GM18508 (cell line): ENCODE measurements around the gene CCDC77.
"Not testable (repeated sequence)": the region's sequence is repeated elsewhere in the genome, so short reads cannot be mapped to it uniquely, and the experiment has no call there.

Source experiments
- ATAC-seq: cut with Tn5 transposase; IDR thresholded peaks from one replicate; pipeline ENCODE4 v1.9.1; 2021; ENCODE audit warnings: moderate number of reproducible peaks; ENCODE audit not compliant: insufficient read depth, unreplicated experiment

CCDC77 gene

DNA sequence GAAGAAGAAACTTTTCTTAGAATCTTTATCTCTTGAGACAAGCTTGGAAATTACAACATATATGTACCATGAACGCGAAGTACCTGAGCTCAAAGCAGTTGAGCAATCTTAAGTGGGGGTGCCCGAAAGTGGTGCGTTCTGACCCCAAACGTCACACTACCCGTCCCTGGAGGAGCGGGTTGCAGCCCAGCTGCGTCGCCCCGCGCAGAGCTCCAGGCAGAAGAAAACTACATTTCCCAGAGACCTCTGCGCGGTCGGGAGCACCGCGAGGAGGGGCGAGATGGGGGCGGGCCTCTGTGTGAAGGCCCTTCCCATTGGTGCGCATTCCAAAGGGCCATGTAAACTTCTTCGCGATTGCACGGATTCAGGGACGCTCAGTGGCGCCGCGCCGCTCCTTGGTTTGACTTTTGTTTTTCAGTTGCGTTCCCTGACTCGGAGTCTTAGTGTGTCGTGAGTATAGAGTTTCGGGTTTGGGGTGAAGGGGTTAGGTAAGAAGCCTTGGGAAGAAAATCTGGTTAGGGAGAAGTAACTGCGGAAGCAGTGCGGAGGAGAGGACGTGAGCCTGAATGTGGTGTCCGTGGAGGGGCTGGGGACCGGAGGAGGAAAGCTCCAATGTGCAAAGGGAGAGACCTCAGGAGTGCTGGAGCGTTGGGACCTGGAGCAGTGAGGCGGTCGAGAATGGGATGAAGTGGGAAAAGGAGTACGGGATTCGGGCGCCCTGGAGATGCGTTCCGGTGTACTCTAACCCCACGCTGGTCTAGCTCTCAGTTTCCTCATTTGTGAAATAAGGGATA lies at the start of gene CCDC77:
TSS of gene CCDC77 (plus strand) at position 410 of the 794 bp plus-strand sequence. CDS start 7,740 bp downstream, outside the sequence.
- ATAC-seq = peak; percentile 82

DNA sequence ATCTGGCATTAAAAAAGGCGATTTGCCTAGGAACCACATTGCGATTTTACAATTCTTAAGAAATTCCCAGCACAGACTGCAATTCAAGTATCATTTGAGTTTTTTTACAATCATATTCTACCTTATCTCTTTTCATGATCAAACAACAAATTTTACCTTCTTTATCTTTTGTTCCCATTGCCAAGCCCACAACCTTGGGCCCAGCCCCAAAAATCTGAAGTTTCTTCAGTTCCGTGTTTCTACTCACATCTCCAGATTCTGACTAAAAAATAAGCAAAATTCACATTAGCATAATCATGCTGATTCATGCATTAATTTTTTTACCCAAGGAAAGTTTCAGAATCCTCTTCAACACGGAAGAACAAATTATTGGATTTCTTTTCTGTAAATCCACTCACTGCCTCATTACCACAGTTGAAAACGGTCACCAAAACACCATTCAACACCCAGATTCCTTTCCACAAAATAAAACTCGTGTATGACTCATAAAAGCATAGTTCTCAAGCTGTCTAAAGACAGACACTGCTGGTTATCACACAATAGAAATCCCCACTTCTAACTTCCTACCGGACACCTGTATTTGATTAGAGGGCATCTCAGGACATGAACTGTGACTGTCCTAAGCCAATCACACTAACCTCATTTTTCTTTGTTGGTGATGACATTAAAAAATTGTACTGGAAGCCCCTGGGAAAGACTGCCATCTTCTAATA lies 45.0 kb upstream of the CCDC77 start:
- ATAC-seq = no peak

DNA sequence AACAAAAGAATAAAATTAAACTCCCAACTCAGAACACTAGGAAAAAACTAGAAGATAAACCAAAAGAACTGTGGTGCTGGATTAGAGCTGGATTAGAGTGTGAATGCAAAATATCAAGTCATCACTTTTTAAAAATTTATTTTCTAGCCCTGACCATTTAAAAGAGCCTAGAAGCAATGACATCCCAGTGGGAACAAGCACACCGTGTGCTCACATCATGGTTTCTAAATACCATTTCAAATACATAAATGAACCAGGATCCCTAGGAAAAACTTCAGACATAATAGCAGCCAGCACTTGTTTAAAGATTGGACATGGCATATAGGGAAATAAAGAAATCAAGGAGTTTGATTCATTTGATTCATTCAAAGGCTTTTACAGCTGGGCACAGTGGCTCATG lies 42.4 kb upstream of the CCDC77 start:
- ATAC-seq = no peak

DNA sequence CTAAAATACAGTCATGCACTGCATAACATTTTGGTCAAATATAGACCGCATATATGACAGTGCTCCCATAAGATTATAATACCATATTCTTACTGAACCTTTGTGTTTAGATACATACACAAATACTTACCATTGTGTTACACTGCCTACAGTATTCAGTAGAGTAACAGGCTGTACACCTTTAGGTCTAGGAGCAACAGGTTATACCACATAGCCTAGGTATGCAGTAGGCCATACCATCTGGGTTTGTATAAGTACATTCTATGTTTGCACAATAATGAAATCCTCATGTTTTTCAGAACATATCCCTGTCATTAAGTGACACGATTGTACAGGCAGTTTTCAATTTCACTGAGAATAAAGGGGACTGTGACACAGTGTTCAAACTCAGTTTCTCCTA lies 34.6 kb upstream of the CCDC77 start:
- ATAC-seq = no peak

DNA sequence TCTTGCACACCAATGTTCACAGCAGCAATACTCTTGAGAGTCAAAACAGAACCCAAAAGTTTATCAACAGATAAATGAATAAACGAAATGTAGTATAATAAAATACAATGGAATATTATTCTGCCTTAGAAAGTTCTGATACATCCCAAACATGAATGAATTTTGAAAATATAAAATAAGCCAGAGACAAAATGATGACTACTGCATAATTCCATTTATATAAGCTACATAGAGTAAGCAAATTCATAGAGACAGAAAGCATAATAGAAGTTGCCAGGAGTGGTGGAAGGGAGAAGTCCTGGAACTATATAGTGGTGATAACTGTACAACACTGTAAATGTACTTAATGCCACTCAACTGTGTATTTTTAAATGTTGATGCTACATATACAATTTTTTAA lies 33.5 kb upstream of the CCDC77 start:
- ATAC-seq = no peak

DNA sequence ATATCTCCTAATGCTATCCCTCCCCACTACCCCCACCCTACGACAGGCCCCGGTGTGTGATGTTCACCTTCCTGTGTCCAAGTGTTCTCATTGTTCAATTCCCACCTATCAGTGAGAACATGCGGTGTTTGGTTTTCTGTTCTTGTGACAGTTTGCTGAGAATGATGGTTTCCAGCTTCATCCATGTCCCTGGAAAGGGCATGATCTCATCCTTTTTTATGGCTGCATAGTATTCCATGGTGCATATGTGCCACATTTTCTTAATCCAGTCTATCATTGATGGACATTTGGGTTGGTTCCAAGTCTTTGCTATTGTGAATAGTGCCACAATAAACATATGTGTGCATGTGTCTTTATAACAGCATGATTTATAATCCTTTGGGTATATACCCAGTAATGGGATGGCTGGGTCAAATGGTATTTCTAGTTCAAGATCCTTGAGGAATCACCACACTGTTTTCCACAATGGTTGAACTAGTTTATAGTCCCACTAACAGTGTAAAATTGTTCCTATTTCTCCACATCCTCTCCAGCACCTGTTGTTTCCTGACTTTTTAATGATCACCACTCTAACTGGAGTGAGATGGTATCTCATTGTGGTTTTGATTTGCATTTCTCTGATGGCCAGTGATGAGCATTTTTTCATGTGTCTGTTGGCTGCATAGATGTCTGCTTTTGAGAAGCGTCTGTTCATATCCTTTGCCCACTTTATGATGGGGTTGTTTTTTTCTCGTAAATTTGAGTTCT lies 30.5 kb upstream of the CCDC77 start:
- ATAC-seq = not testable (repeated sequence)

DNA sequence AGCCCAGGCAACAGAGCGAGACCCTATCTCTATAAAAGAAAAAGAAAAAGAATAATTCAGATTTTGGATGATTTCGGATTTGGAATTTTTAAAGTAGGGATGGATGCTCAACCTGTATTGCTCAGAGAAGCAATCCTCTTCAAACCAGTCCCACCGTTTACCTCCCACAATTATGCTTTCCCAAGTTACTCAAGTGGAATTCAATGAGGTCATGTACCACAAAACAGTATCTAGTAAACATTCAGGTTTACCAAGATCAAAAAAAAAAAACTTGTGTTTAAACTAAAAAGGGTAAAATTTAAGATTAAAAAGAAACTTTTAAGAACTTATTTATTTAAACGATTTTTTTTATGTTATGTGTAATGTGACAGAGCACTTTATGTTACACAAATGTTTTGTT lies 14.8 kb upstream of the CCDC77 start:
- ATAC-seq = no peak

DNA sequence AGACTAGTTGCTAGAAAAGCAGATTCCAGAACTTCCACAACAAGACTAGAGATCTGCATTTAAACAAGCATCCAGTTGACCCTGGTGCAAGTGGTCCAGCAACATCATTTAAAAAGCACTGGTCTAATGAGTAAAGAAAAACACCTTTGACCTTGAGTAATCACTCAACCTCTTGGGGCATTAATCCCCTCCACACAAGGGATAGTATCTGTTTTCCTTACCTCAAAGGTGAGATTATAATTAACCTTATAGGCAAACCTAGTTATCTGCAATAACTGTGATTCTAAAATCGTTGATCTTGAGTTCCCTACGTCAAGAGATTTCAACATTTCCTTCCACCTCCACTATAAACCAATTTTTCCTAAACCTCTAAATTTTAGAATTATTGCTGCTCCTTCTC lies 13.4 kb upstream of the CCDC77 start:
- no peak for ATAC-seq

DNA sequence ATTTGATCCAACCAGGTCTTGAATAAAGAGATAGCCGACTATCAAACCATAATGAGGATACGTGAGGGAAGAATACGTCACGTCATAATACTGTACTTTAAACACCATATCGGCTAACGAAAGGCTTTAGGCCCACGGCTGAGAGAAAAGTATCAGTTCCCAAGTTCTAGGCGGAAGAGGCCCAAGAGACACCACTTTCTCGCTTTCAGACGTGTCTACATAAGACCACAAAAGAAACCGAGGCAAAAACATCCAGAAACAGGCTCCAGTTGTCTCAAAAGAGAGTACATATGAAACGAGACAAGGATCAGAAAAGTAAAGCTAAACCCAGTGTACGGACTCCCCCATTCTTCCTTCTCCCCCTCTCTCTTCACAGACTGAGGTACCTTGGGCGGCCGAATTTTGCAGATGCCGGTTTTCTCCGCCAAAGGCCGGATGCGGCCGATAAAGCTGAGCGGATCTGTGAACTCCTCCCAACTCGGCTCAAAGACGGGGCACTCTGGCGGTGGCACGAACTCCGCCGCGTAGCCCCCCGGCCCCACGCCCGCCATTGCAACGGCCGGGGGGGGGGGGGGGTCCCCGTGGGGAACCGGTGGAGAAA lies 12.8 kb upstream of the CCDC77 start:
- no peak for ATAC-seq

DNA sequence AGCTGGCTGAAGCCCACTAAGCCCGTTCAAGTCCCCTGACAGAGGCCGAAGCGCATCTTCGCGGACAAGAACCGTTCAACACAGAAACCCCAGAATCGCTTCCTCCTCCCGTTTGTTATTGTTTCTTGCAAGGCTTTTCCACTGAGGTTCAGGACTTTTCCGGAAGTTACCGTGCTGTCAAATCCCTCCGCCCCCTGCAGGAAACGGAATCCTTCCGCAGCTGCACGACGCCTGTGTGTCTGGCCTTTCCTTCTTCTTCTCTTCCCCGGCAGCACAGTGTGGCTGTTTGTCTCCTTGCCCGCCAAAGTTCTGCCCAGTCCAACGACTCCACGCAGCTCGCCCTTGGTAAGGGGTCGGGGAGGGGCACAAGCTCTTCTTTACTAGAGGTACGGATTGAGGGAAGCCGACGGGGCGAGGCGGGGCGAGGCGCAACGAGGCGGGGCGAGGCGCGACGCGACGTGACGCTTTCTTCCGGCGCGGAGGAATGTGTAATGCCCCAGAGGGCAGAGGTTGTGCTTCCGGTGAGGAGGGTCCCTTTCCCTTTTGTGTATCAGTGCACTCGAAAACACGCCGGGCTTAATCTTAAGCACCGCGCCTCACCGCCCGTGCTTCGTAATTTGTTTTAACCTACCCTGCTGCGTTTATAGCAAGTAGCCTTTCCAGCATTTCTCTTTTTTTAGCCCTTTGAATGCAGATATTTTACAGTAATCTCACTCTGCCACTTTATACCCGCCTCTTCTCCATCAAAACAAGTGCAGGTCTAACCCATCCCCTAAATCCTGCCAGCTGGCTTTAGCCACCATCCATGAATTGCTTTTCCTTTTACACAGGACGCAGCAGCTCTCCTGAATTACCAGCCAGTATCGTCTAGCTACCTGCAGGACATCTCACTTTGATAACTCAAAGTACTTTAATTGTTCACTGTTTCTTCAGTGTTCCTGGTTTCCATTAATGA lies 12.0 kb upstream of the CCDC77 start, which contains the start of gene KDM5A:
TSS of gene KDM5A (minus strand) at position 179 of the 955 bp plus-strand sequence. CDS start 229 bp downstream, outside the sequence.
- peak; percentile 61 for ATAC-seq

DNA sequence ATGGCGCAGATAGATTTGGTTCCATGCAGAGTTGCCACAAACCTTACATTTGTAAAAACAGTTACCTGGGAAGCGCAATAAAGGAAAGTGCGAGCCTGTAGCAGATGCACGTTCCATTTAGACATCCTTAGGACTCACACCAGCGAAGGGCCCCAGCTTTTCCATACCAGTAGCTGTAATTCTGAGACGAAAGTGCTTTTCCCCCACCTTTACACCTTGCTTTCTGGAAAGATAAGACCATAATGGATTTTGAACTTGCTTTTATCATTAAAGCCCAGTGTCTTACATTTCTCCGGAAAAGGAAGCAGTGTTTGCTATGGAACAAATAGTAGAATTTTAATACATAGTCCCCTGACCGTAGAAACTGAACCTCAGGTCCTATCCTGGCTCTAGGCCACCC lies 616 bp upstream of the CCDC77 start:
- no peak for ATAC-seq

DNA sequence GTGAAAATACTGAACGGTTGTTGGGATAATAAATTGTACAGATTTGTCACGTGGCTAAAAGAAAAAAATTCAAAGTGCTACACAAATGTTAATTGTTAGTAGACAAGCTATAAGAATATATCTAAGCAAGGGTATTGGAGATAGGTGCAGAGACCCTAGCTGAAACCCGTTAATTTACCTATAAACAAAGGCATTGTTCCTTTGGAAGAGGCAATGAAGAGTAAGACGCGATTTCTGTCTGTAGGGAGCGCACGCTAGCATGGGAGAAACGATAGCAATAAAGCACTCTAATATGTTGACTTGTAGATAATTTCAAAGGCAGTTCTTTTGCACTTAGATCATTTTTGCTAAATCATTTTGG lies 565 bp downstream of the CCDC77 start:
- no peak for ATAC-seq

DNA sequence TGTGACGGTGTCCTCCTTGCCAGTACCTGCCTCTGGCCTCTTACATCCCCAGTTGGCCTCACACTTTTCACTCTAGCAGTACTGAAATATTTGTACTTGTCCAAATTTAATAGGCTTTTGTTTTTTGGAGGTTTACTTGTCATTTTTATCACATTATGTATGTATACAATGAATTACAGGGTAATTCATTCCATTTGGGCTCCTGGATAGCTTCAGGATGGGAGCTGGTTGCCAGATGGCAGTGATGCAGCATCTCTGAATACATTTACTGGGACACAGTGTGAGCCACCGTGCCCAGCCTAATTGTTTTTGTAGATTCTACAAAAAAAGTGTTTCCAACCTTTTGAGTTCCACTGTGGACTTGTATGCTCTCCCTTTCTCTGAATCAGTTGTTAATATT lies 13.4 kb downstream of the CCDC77 start:
- no peak for ATAC-seq

DNA sequence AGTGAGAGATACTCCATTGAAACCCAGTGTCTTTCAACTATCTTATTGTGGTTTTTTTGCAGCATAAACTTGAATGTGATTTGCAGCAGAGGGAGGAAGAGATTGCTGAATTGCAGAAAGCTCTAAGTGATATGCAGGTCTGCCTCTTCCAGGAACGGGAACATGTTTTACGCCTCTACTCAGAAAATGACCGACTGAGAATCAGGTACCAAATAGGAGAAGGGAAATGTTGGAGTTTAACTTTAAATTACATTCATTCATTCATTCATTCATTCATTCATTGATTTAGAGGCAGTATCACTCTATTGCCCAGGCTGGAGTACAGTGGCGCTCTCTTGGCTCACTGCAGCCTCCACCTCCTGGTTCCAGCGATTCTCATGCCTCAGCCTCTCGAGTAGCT lies 17.0 kb downstream of the CCDC77 start:
- ATAC-seq = no peak

DNA sequence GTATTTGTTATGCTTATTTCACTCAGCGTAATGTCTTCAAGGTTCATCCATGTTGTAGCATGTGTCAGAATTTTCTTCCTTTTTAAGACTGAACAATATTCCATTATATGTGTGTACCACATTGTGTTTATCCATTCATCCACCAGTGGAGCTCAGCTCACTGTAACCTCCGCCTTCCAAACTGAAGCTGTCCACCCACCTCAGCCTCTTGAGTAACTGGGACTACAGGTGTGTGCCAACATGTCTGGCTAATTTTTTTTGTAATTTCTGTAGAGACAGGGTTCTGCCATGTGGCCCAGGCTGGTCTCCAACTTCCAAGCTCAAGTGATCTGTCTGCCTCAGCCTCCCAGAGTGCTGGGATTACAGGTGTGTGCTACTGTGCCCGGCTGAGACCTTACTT lies 21.1 kb downstream of the CCDC77 start:
- no peak for ATAC-seq

DNA sequence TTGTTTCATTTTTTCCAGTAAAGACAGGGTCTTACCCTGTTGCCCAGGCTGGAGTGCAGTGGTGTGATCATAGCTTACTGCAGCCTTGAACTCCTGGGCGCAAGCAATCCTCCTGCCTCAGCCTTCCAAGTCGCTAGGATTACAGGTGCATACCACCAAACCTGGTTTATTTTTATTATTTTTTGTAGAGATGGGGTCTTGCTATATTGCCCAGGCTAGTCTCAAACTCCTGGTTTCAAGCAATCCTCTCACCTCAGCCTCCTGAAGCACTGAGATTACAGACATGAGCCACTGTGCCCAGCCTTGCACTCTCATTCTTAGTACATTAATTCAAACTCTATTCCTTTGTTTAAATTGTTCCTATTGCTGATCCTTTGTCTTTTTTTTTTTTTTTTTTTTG lies 34.3 kb downstream of the CCDC77 start:
- ATAC-seq = not testable (repeated sequence)

DNA sequence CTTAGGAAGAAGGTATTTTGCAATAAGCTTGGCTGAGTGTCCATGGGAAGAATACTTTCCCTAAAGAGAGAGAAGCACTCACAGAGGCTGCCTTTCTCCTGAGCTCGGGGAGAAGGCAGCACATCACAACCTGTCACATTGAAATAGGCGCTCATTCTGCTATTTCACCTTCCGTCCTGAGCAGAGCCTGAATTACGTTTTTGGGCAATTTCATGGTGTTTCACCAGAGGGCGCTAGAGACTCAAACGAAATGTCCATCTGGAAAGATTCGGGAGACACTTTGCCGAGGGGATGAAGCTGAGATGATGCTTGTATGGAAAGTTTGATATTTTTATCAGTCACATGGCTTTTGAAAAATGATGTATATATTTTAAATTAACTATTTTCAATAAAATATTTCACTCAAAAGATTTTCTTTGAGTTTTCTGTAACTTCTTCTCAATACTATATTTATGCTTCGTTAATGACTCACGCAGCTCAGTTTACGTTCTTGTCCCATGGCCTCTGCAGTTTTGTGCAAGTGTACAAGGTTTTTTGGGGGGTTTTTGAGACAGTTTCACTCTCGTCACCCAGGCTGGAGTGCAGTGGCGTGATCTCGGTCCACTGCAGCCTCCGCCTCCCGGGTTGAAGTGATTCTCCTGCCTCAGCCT lies 40.9 kb downstream of the CCDC77 start:
- no peak for ATAC-seq

DNA sequence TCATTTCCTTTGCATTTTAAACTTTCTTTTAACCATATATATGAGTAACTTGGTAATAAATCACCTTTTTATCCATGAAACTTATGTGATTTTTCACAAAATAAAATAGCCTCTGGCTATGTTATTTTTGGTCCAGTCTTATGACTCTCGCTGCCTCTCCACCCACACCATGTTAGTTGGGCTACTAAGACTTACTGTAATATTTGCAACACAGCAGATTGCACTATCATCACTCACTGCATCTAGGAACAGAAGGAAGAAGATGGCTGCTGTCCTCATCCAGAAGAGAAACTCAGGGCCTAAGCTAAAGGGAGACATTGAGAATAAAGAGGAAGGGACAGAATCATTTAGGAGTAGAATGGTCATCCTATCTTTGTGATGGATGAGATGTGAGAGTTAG lies 45.7 kb downstream of the CCDC77 start:
- no peak for ATAC-seq

DNA sequence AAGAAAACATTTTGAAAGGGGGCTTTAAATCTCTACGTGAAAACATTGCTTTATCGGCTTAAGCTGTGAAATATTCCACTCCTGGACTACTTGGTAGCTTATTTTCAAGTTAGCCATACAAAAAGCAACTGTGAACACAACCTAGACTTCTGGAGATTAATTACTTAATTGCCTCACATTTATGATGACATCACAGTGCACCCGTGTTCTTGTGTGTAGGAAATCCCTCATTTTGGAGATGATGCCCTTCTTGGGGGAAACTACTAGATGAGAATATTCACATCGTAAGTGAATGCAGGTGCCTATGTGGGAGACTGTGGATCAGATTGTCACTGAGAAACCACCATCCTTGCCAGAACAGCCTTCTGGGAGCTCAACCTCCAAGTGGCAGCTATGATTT lies 47.8 kb downstream of the CCDC77 start:
- no peak for ATAC-seq
